A673 (cell line): ENCODE results near the gene PRG2. TPM values are rescaled to one million over a fixed set of nuclear protein-coding genes. Genes with fewer than 3 reads are reported as not detected.

Source experiments
- BruUV-seq: library from RNA; stranded (reverse); fragments of 400-500 nt; replicated peaks from 2 replicates; lab custom pipeline; 2021; lab: Mats Ljungman, UMichigan
- CTCF ChIA-PET: fragments of 300-600 bp; sonication (Branson Sonifier 250); formaldehyde crosslinking; loops from one replicate; lab custom pipeline; 2022; ENCODE audit warnings: antibody characterized with exemption; lab: Charles Lee
- POLR2A ChIA-PET: fragments of 300-600 bp; sonication (Branson Sonifier 250); formaldehyde crosslinking; loops from one replicate; lab custom pipeline; 2022; ENCODE audit warnings: antibody characterized with exemption; ENCODE audit not compliant: low non-redundant PET; lab: Charles Lee
- DNase-seq: peaks from one replicate; pipeline ENCODE4 v3.0.0-alpha.2; 2015; ENCODE audit warnings: low spot score
- H3K27ac ChIP-seq: fragments of 200-600 bp; sonication (generic); 2 replicates; pipeline ENCODE4 v1.5.1; 2016; ENCODE audit warnings: mixed run types, low read depth, mild to moderate bottlenecking, mixed read lengths, antibody characterized with exemption, low read length; ENCODE audit not compliant: poor library complexity, severe bottlenecking
- H3K27me3 ChIP-seq: fragments of 200-600 bp; sonication (generic); replicated peaks from 2 replicates; pipeline ENCODE4 v1.6.1; 2017; ENCODE audit warnings: mixed run types, low read depth, mild to moderate bottlenecking, mixed read lengths, antibody characterized with exemption, low read length; ENCODE audit not compliant: insufficient read depth, poor library complexity
- H3K36me3 ChIP-seq: fragments of 200-600 bp; sonication (generic); 2 replicates; pipeline ENCODE4 v1.6.1; 2016; ENCODE audit warnings: mixed run types, mild to moderate bottlenecking, mixed read lengths, antibody characterized with exemption, low read length; ENCODE audit not compliant: insufficient read depth, poor library complexity, severe bottlenecking
- H3K4me1 ChIP-seq: fragments of 200-600 bp; sonication (generic); 2 replicates; pipeline ENCODE4 v1.6.1; 2017; ENCODE audit warnings: mixed run types, mild to moderate bottlenecking, mixed read lengths, antibody characterized with exemption, low read length; ENCODE audit not compliant: insufficient read depth, poor library complexity, severe bottlenecking
- H3K4me3 ChIP-seq: fragments of 200-600 bp; sonication (generic); 2 replicates; pipeline ENCODE4 v1.5.1; 2016; ENCODE audit warnings: low read depth, mixed run types, mild to moderate bottlenecking, mixed read lengths, low read length; ENCODE audit not compliant: poor library complexity, severe bottlenecking
- H3K9me3 ChIP-seq: fragments of 200-600 bp; sonication (generic); 2 replicates; pipeline ENCODE4 v1.6.1; 2016; ENCODE audit warnings: mixed run types, low read depth, mild to moderate bottlenecking, mixed read lengths, antibody characterized with exemption, low read length; ENCODE audit not compliant: poor library complexity, severe bottlenecking
- EZH2 ChIP-seq: fragments of 200-600 bp; sonication (generic); IDR thresholded peaks from 2 replicates; pipeline ENCODE4 v1.6.1; 2017; ENCODE audit warnings: borderline replicate concordance, low read depth, mild to moderate bottlenecking, mixed read lengths, antibody characterized with exemption, low read length; ENCODE audit not compliant: poor library complexity, severe bottlenecking
- intact Hi-C: fragments of 100-400 bp; cut with micrococcal nuclease; formaldehyde crosslinking; loops from one replicate; pipeline ENCODE4 v1.10.0; 2022; ENCODE audit not compliant: unreplicated experiment
- total RNA-seq: library from RNA; stranded (reverse); gene quantifications from 2 replicates; pipeline ENCODE4 v1.2.3, GENCODE V29; 2021
- TF ChIP-seq, protein P1 (sequence below): fragments of 300-800, 200-600 bp; sonication (generic); conservative IDR thresholded peaks from 2 replicates; pipeline ENCODE4 v1.5.1; 2017; ENCODE audit warnings: low read depth, mild to moderate bottlenecking, antibody characterized with exemption, low read length, moderate library complexity, mixed read lengths

Gene PRG2
- total RNA-seq, 1 experiment from 2014 or later, result not detected

DNA sequence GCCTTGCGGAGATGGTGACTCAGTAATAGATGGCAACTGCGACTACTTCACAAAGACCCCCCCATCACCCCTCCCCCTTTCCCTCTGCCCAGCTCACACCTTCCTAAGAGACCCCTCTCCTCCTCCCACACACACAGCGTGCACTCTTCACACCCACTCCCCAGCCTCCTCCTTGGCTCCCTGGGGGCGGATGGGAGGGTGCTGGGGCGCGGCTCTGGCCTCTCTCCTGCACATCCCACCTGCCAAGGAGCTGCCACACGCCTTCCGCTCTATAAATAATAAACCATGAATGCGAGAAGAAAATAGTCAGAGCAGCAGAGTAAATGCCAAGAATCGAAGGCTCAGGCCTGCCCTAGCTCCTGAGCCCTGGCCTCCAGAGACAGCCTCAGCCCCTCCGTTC, 47.7 kb downstream of the PRG2 start:
- Histone ChIP-seq H3K27ac (no peak overlapping the region), H3K36me3 (no peaks in the 10 kb centered on the region), H3K27me3 (no peaks in the 10 kb centered on the region), H3K9me3 (no peaks in the 10 kb centered on the region), H3K4me1 (no peaks in the 10 kb centered on the region), H3K4me3 (no peak overlapping the region)
- ChIA-PET POLR2A (interaction anchor here (0.6 kb wide), 1 partner anchor 418 kb away, joined by 3 read pairs; no protein-coding TSS in a partner anchor), CTCF (interaction anchor here (1.0 kb wide), 1 partner anchor 115 kb away, joined by 3 read pairs; no protein-coding TSS in a partner anchor)
- TF ChIP-seq EZH2, result no peak
- TF ChIP-seq, protein P1, sequence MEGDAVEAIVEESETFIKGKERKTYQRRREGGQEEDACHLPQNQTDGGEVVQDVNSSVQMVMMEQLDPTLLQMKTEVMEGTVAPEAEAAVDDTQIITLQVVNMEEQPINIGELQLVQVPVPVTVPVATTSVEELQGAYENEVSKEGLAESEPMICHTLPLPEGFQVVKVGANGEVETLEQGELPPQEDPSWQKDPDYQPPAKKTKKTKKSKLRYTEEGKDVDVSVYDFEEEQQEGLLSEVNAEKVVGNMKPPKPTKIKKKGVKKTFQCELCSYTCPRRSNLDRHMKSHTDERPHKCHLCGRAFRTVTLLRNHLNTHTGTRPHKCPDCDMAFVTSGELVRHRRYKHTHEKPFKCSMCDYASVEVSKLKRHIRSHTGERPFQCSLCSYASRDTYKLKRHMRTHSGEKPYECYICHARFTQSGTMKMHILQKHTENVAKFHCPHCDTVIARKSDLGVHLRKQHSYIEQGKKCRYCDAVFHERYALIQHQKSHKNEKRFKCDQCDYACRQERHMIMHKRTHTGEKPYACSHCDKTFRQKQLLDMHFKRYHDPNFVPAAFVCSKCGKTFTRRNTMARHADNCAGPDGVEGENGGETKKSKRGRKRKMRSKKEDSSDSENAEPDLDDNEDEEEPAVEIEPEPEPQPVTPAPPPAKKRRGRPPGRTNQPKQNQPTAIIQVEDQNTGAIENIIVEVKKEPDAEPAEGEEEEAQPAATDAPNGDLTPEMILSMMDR, result no peak
- no peak for DNase-seq
- no TSS peak for BruUV-seq
- intact Hi-C loops, result loop anchor here (5.0 kb wide), 1 partner anchor 500 kb away; no protein-coding TSS in a partner anchor

DNA sequence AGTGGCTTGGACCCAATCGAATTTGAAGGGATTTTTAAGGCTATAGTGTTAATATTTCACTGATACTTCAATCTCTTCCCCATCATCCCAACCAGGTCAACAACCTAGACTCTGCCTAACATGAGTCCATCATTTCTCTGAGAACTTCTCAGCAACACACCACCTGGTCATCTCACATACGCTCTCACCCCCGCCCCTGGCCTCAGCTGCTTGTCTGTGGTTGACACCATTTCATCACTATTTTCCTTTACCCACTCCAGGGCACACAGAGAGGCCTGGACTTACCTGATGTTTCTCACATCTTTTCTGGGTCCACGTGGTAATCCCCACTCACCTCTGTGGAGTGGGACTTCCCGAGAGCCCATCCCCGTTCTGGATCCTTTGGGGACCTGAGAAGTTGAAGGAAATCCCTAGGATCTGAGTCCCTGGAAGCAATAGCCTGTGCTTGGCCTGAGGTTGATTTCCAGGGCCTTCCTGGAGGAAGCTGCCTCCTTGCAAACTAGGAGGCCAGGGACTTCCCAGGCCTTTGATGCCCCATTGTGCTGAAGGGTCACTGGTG, 49.1 kb downstream of the PRG2 start:
- Histone ChIP-seq H3K4me1 (no peaks in the 10 kb centered on the region), H3K4me3 (no peak overlapping the region), H3K9me3 (no peaks in the 10 kb centered on the region), H3K27ac (no peak overlapping the region), H3K27me3 (no peaks in the 10 kb centered on the region), H3K36me3 (no peaks in the 10 kb centered on the region)
- no TSS peak for BruUV-seq
- ChIA-PET POLR2A (no interaction called here), CTCF (no interaction called here)
- intact Hi-C loops, result loop anchor here (5.0 kb wide), 1 partner anchor 499 kb away; no protein-coding TSS in a partner anchor
- DNase-seq, result no peak
- TF ChIP-seq, protein P1, result no peak
- TF ChIP-seq EZH2, result no peak

DNA sequence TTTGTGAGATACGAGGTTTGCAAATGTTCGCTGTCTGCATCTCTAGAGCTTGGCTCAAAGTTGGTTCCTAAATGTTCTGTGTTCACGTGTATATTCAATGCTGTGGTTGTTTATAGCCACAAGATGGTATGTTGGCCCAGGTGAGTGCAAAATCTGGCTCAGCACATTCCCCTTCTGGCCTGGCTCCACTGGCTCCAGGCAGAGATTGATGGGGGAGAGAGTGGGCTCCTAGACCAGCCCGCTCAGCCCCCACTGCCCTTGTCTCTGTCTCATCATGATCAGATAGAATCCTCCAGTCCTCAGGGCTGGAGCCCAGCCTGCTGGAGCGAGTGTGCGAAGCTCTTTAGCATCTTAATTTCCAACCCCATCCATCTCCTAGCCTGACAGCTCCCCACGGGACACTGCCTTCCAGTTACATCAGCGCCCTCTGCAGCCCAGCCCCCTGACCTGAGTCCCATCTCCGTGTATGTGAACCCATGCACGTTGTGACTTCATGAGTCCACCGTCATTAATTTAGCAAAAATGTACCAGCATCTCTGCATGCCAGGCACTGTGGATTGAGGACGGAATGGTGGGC, 50.3 kb downstream of the PRG2 start:
- ChIA-PET POLR2A (no interaction called here), CTCF (interaction anchor here (1.0 to 1.1 kb wide), 2 partner anchors 499 to 557 kb away, joined by 3 to 4 read pairs; no protein-coding TSS in a partner anchor)
- H3K27me3 ChIP-seq, result no peaks in the 10 kb centered on the region
- no peak overlapping the region for H3K27ac ChIP-seq
- no TSS peak for BruUV-seq
- H3K4me3 ChIP-seq, result no peak overlapping the region
- H3K4me1 ChIP-seq, result peaks cover 4% of the 10 kb centered on the region
- TF ChIP-seq, protein P1, result peak; percentile 60
- TF ChIP-seq EZH2, result no peak
- no peaks in the 10 kb centered on the region for H3K9me3 ChIP-seq
- DNase-seq, result peak; percentile 75
- H3K36me3 ChIP-seq, result no peaks in the 10 kb centered on the region
- intact Hi-C loops, result loop anchor here (5.0 kb wide), 1 partner anchor 498 kb away; no protein-coding TSS in a partner anchor
